Measurements from ENCODE around the gene PIK3C2G. TPM values are rescaled to one million over a fixed set of nuclear protein-coding genes. Genes with fewer than 3 reads are reported as not detected.

The PIK3C2G gene
- total and polyA plus RNA-seq, 10 of the 15 experiments (the other 5 are each of a cell fraction or from before 2014, with no cell fraction given) = not detected

DNA sequence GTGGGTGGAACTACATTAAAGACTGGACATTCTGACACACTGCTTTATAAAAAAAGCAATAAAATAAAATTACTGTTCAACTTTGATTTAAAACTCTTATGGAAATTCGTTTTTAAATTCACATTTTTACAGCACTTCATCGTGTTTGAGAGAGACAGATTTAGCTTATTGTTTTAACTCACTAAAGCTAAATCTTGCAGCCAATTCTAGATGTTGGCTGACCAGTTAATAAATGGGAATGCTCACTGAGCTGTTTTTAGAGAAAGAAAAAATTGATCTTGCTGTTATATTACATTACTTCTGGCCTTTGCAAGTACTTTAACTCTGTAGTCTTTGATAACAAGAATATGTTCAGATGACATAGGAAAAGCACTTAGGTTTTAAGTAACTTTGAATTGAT lies 319.4 kb downstream of the PIK3C2G start (continued):
- no peak for TF ChIP-seq IKZF2 (IDR thresholded peaks at IDR 0.05)
- no peak for TF ChIP-seq SREBF1 (IDR thresholded peaks at IDR 0.05; ENCODE audit: low read length)
- TF ChIP-seq, protein P1, sequence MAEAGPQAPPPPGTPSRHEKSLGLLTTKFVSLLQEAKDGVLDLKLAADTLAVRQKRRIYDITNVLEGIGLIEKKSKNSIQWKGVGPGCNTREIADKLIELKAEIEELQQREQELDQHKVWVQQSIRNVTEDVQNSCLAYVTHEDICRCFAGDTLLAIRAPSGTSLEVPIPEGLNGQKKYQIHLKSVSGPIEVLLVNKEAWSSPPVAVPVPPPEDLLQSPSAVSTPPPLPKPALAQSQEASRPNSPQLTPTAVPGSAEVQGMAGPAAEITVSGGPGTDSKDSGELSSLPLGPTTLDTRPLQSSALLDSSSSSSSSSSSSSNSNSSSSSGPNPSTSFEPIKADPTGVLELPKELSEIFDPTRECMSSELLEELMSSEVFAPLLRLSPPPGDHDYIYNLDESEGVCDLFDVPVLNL (IDR thresholded peaks at IDR 0.05; ENCODE audit: low read depth, low read length) = no peak

DNA sequence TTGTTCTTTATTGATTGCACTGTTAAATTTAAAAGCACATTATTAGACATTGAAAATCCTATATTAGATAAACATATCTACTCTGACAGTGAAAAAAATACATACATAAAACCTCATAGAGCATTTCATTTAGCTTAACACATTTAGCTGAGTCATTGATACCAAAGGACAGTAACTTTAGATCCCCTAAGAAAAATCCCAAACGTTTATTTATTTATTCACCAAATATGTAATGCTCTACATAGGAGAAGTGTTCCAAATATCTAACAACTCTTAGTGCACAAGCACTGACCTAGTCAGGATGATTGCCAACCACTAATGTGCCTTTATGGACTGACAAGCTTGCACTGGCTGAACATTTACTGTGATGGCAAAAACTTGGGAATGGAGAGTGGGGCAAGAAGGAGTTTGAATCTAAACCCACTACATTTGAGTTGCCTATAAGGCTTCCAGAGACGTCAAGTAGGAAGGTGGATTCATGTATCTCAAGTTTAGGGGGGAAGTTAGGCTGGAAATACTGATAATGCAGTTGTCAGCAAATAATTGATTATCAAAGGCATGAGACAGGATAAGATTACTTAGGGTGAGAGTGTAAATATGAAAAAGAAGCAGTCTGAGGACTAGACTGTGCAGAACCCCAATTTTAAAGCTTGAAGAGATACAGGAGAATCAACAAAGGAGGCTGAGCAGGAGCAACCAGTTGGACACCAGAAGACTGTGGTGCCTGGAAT lies 320.1 kb downstream of the PIK3C2G start:
- no peak for DNase-seq (ENCODE audit: low read depth, low spot score)
- 0% methylated on average over 2 of the region's 2 CpGs for WGBS (ENCODE audit: insufficient coverage, insufficient replicate concordance, low lambda C conversion rate, missing lambda C conversion rate)

More for the DNA sequence above, 320.1 kb downstream of the PIK3C2G start:
- intact Hi-C loops (cut with micrococcal nuclease; ENCODE audit: unreplicated experiment) = no loop called here
- Histone ChIP-seq H4K20me1 (ENCODE audit: control insufficient read depth, insufficient read depth) (no peaks in the 10 kb centered on the region), H3K9me3 (replicated peaks; ENCODE audit: control insufficient read depth, insufficient read depth, low read length) (no peaks in the 10 kb centered on the region), H3K4me3 (no peak overlapping the region), H3K79me2 (ENCODE audit: control insufficient read depth, insufficient read depth, low read length) (no peaks in the 10 kb centered on the region), H3K27me3 (replicated peaks in 1 of 2; ENCODE audit: control insufficient read depth in 2 of 2, insufficient read depth in 2 of 2, low read length in 1 of 2) (no peaks in the 10 kb centered on the region), H3K9ac (ENCODE audit: control insufficient read depth, insufficient read depth, low read length) (no peak overlapping the region), H3K36me3 (ENCODE audit: control insufficient read depth in 2 of 2, insufficient read depth in 2 of 2, low read length in 1 of 2) (no peaks in the 10 kb centered on the region), H3K4me1 (ENCODE audit: control insufficient read depth, insufficient read depth, low read length) (no peaks in the 10 kb centered on the region), H2AFZ (ENCODE audit: control insufficient read depth, low read depth, low read length) (no peak overlapping the region), H3K27ac (ENCODE audit: control insufficient read depth, insufficient read depth) (no peak overlapping the region), H3K4me2 (ENCODE audit: control insufficient read depth, insufficient read depth) (no peak overlapping the region)
- ChIA-PET CTCF (interaction anchor here (0.5 to 0.6 kb wide), 2 partner anchors 36 to 1088 kb away, joined by 3 to 4 read pairs; no protein-coding TSS in a partner anchor), SMC1A (ENCODE audit: uncharacterized antibody, unreplicated experiment) (no interaction called here), POLR2A (no interaction called here), RAD21 (ENCODE audit: unreplicated experiment) (no interaction called here)
- TF ChIP-seq SMAD5 (IDR thresholded peaks at IDR 0.05; ENCODE audit: low read depth) = no peak
- TF ChIP-seq JUNB (IDR thresholded peaks at IDR 0.05) = no peak
- TF ChIP-seq, protein P2, sequence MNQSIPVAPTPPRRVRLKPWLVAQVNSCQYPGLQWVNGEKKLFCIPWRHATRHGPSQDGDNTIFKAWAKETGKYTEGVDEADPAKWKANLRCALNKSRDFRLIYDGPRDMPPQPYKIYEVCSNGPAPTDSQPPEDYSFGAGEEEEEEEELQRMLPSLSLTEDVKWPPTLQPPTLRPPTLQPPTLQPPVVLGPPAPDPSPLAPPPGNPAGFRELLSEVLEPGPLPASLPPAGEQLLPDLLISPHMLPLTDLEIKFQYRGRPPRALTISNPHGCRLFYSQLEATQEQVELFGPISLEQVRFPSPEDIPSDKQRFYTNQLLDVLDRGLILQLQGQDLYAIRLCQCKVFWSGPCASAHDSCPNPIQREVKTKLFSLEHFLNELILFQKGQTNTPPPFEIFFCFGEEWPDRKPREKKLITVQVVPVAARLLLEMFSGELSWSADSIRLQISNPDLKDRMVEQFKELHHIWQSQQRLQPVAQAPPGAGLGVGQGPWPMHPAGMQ (IDR thresholded peaks at IDR 0.05; ENCODE audit: borderline replicate concordance) = no peak
- no TSS peak for BruUV-seq (replicated peaks)
- FAIRE-seq (no peak), ATAC-seq (no peak)
- in situ Hi-C loops (cut with MboI) = no loop called here

Data from GM12878 (cell line).